Measurements from ENCODE around the gene FAM53B. TPM values are rescaled to one million over a fixed set of nuclear protein-coding genes. Genes with fewer than 3 reads are reported as not detected.

Gene FAM53B
- polyA plus RNA-seq, 1 experiment, result 3.9 TPM

DNA sequence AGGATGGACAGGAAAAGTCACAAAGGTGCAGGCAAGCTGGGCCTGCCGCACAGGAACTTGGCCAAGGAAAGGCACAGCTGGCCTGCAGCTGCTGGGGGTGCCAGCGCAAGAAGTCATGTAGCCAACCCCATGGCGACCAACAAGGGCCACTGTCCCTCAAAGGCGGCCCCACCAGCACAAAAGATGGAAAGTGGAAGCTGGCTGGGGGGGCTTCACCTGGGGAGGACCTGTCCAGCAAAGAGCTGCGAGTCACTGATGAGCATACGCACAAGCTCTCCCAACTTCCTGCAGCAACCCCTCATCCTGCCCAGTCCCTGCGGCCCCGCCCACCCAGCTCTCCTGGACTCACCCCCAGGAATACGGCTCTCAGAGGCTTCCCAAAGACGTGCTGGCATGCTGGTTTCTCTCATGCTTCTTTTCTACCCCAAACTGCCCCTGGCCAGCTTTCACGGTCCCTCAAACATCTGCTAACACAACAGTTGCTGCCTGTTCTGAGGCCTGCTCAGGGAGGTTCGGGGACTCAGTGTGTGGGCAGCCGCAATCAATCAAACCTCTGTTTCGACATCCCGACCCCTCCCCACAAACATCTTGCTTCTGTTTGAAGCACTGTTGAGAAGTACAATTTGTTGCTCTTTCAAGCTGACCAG, 67.6 kb downstream of the FAM53B start:
- CTCF ChIA-PET, result interaction anchor here (0.7 to 1.1 kb wide), 2 partner anchors 13 to 69 kb away, joined by 3 to 4 read pairs; no protein-coding TSS in a partner anchor
- TF ChIP-seq, protein P1, sequence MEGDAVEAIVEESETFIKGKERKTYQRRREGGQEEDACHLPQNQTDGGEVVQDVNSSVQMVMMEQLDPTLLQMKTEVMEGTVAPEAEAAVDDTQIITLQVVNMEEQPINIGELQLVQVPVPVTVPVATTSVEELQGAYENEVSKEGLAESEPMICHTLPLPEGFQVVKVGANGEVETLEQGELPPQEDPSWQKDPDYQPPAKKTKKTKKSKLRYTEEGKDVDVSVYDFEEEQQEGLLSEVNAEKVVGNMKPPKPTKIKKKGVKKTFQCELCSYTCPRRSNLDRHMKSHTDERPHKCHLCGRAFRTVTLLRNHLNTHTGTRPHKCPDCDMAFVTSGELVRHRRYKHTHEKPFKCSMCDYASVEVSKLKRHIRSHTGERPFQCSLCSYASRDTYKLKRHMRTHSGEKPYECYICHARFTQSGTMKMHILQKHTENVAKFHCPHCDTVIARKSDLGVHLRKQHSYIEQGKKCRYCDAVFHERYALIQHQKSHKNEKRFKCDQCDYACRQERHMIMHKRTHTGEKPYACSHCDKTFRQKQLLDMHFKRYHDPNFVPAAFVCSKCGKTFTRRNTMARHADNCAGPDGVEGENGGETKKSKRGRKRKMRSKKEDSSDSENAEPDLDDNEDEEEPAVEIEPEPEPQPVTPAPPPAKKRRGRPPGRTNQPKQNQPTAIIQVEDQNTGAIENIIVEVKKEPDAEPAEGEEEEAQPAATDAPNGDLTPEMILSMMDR (IDR thresholded peaks at IDR 0.05; ENCODE audit: insufficient read depth, low read depth, low read length), result no peak
- POLR2A ChIA-PET, result no interaction called here
- Histone ChIP-seq H3K36me3 (ENCODE audit: control insufficient read depth, insufficient read depth, low read length) (0 out of 2 replicates have a peak, but pooled peaks cover 1% of the 10 kb centered on the region), H3K27me3 (ENCODE audit: control insufficient read depth, insufficient read depth, low read length) (no peaks in the 10 kb centered on the region), H3K4me3 (ENCODE audit: low read depth, low read length) (no peak overlapping the region)
- no peak for DNase-seq (ENCODE audit: low read depth)

DNA sequence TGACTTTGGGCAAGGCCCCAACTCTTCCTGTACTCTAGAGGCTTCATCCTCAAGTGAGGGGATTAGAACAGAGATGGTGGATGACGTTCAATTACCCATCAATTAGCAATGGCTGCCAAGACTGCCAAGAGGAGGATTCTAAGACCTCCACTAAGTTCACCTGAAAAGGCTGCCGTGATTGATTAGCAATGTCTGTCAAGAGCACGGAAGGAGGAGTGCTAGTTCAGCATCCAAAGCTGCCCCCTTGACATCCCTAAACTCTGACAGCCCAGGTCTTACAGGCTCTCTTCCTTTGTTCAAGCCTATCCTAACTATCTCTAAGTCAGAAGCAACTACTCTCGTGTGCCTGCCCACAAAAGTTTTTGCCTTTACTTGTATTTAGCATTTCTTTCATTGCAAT, 68.4 kb downstream of the FAM53B start:
- ChIA-PET POLR2A (no interaction called here), CTCF (interaction anchor here (1.1 kb wide), 1 partner anchor 12 kb away, joined by 4 read pairs; no protein-coding TSS in a partner anchor)
- TF ChIP-seq, protein P1 (IDR thresholded peaks at IDR 0.05; ENCODE audit: insufficient read depth, low read depth, low read length), result no peak

DNA sequence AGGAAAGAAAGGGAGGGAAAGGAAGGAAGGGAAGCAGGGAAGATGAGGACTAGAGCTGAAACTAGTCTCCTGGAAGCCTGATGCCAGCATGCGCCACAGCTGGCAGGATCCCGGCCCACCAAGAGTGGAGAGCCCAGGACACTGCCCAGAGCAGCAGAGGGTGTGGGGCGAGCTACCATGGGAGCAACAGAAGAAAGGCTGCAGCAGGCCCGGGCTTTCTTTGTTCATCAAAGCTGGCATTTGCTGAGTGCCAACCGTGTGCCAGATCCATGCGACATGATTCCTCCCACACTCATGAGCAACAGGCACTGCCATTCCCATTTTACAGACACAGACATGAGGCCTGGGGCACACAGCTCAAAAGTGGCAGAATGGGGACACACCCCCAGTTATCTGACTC, 68.9 kb downstream of the FAM53B start:
- CTCF ChIA-PET, result interaction anchor here (0.9 kb wide), 1 partner anchor 66 kb away, joined by 4 read pairs; no protein-coding TSS in a partner anchor
- Histone ChIP-seq H3K27me3 (ENCODE audit: control insufficient read depth, insufficient read depth, low read length) (no peaks in the 10 kb centered on the region), H3K36me3 (ENCODE audit: control insufficient read depth, insufficient read depth, low read length) (peaks cover 1% of the 10 kb centered on the region; the same call in 1 of the 2 replicates), H3K4me3 (ENCODE audit: low read depth, low read length) (no peak overlapping the region)
- TF ChIP-seq, protein P1 (IDR thresholded peaks at IDR 0.05; ENCODE audit: insufficient read depth, low read depth, low read length), result no peak
- POLR2A ChIA-PET, result no interaction called here
- no peak for DNase-seq (ENCODE audit: low read depth)

More for the DNA sequence above, 68.4 kb downstream of the FAM53B start:
- Histone ChIP-seq H3K27me3 (ENCODE audit: control insufficient read depth, insufficient read depth, low read length) (no peaks in the 10 kb centered on the region), H3K4me3 (ENCODE audit: low read depth, low read length) (no peak overlapping the region), H3K36me3 (ENCODE audit: control insufficient read depth, insufficient read depth, low read length) (peaks cover 1% of the 10 kb centered on the region; the same call in 1 of the 2 replicates)
- no peak for DNase-seq (ENCODE audit: low read depth)

DNA sequence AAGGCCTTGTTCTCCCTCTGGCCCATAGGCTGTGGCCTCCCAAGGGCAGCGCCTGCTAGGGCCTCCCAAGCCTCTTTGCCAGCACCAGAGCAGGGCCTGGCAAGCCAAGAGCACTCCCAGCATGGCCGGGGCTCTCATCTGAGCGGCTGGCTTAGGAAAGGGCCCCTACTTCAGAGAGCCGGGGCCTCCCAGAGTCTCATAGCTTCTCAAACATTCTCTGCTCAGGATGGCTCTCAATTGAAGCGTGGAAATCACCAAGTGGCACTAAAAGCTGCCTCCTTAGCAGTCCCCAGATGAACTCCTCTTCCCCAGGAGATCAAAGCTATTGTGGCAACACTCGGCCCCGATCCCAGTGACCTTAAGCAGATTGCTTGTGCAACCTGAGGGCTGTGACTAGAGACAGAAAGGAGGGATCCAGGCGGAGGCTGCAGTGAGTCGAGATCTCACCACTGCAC, 69.4 kb downstream of the FAM53B start:
- ChIA-PET CTCF (interaction anchor here (0.6 to 0.9 kb wide), 2 partner anchors 66 to 152 kb away, joined by 3 to 4 read pairs; no protein-coding TSS in a partner anchor), POLR2A (no interaction called here)
- Histone ChIP-seq H3K4me3 (ENCODE audit: low read depth, low read length) (no peak overlapping the region), H3K36me3 (ENCODE audit: control insufficient read depth, insufficient read depth, low read length) (no peaks in the 10 kb centered on the region; the same call in 1 of the 2 replicates), H3K27me3 (ENCODE audit: control insufficient read depth, insufficient read depth, low read length) (no peaks in the 10 kb centered on the region)
- TF ChIP-seq, protein P1 (IDR thresholded peaks at IDR 0.05; ENCODE audit: insufficient read depth, low read depth, low read length), result no peak
- DNase-seq (ENCODE audit: low read depth), result no peak

DNA sequence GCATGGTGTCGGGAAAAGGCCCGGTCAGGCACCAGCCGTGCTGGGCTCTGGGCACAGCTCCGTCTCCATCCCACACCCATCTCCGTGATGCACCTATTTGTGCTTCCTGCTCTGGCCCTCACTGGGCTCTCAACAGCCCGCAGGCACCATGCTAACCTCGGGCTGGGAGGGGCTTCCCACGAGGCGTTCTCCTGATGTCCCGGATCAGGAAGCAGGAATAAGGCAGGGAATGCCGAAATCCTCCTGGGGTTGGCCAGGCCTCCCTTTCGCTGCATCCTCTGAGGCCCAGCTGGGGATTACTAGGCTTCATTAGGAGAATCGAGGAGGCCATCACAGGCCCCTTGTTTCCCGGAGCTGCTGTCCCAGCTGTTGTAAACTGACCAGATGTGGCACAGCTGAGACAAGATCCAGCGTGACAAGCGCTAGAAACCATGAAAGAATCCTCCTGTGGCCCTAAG, 72.0 kb downstream of the FAM53B start:
- H3K36me3 ChIP-seq (ENCODE audit: control insufficient read depth, insufficient read depth, low read length), result no peaks in the 10 kb centered on the region; the same call in 1 of the 2 replicates
- H3K4me3 ChIP-seq (ENCODE audit: low read depth, low read length), result no peak overlapping the region
- POLR2A ChIA-PET, result no interaction called here
- CTCF ChIA-PET, result interaction anchor here (0.7 to 1.2 kb wide), 4 partner anchors 16 to 132 kb away, joined by 3 to 5 read pairs (median 4); no protein-coding TSS in a partner anchor
- TF ChIP-seq, protein P1 (IDR thresholded peaks at IDR 0.05; ENCODE audit: insufficient read depth, low read depth, low read length), result no peak
- no peaks in the 10 kb centered on the region for H3K27me3 ChIP-seq (ENCODE audit: control insufficient read depth, insufficient read depth, low read length)
- DNase-seq (ENCODE audit: low read depth), result no peak

Measured in BJ (cell line).